Stimulated activated CD4-positive, alpha-beta T cell treated with anti-CD3 and anti-CD28 coated beads, Interleukin-15, amount 100 ng/mL, for 24 hours (primary cell): ENCODE measurements around the gene PPP1R3A.

Experiments used
- DNase-seq: peaks from one replicate; pipeline ENCODE4 v3.0.0-alpha.2; 2020

PPP1R3A gene

GRCh38 chr7:113875224-113875623 is 43.6 kb downstream of the PPP1R3A start:
- DNase-seq = no peak

- DNase-seq = no peak
Measured at GRCh38 chr7:113873554-113874151, 45.2 kb downstream of the PPP1R3A start.

GRCh38 chr7:113872981-113873380 is 45.8 kb downstream of the PPP1R3A start:
- DNase-seq = no peak

GRCh38 chr7:113867325-113867724 is 51.5 kb downstream of the PPP1R3A start:
- DNase-seq = no peak

- DNase-seq = no peak
Measured at GRCh38 chr7:113856010-113856409, 62.8 kb downstream of the PPP1R3A start.

GRCh38 chr7:113840954-113841353 is 77.9 kb downstream of the PPP1R3A start:
- no peak for DNase-seq

GRCh38 chr7:113835367-113835766 is 83.4 kb downstream of the PPP1R3A start:
- no peak for DNase-seq

- DNase-seq = no peak
Measured at GRCh38 chr7:113832196-113832745, 86.5 kb downstream of the PPP1R3A start.

- DNase-seq = no peak
Measured at GRCh38 chr7:113831556-113831955, 87.3 kb downstream of the PPP1R3A start.

GRCh38 chr7:113828581-113828980 is 90.2 kb downstream of the PPP1R3A start:
- no peak for DNase-seq
